ENCODE results near the gene PLCL1.

Gene PLCL1

GRCh38 chr2:198143156-198143555 lies 338.8 kb downstream of the PLCL1 start:
- H3K4me3 ChIP-seq (IDR thresholded peaks at IDR 0.05; ENCODE audit: insufficient read depth, low read depth, low read length), result no peak overlapping the region
- H3K27ac ChIP-seq, result no peak overlapping the region
- H3K4me2 ChIP-seq, result no peak overlapping the region
- H4K20me1 ChIP-seq (ENCODE audit: insufficient read depth), result no peaks in the 10 kb centered on the region
- no peaks in the 10 kb centered on the region for H3K4me1 ChIP-seq (ENCODE audit: low read depth, poor library complexity, severe bottlenecking)
- H3K9ac ChIP-seq, result no peak overlapping the region
- H3K27me3 ChIP-seq (ENCODE audit: insufficient read depth, low read depth), result no peaks in the 10 kb centered on the region
- H2AFZ ChIP-seq (ENCODE audit: low read depth), result no peak overlapping the region
- H3K79me2 ChIP-seq (ENCODE audit: insufficient read depth, low read depth), result no peaks in the 10 kb centered on the region
- no peaks in the 10 kb centered on the region for H3K36me3 ChIP-seq (ENCODE audit: insufficient read depth)
- no peak for TF ChIP-seq CTCF (conservative IDR thresholded peaks at IDR 0.05; ENCODE audit: low read depth, low read length)

- Histone ChIP-seq H3K27me3 (ENCODE audit: insufficient read depth, low read depth) (no peaks in the 10 kb centered on the region), H3K4me3 (IDR thresholded peaks at IDR 0.05; ENCODE audit: insufficient read depth, low read depth, low read length) (no peak overlapping the region), H3K79me2 (ENCODE audit: insufficient read depth, low read depth) (no peaks in the 10 kb centered on the region), H3K4me1 (ENCODE audit: low read depth, poor library complexity, severe bottlenecking) (no peaks in the 10 kb centered on the region), H4K20me1 (ENCODE audit: insufficient read depth) (no peaks in the 10 kb centered on the region), H3K27ac (no peak overlapping the region), H3K36me3 (ENCODE audit: insufficient read depth) (no peaks in the 10 kb centered on the region), H2AFZ (ENCODE audit: low read depth) (no peak overlapping the region), H3K4me2 (no peak overlapping the region), H3K9ac (no peak overlapping the region)
- no peak for TF ChIP-seq CTCF (conservative IDR thresholded peaks at IDR 0.05; ENCODE audit: low read depth, low read length)
Observed at GRCh38 chr2:198143793-198144192, 339.4 kb downstream of the PLCL1 start.

- no peaks in the 10 kb centered on the region for H3K36me3 ChIP-seq (ENCODE audit: insufficient read depth)
- H3K27me3 ChIP-seq (ENCODE audit: insufficient read depth, low read depth), result no peaks in the 10 kb centered on the region
- H3K9ac ChIP-seq, result no peak overlapping the region
- H3K4me3 ChIP-seq (IDR thresholded peaks at IDR 0.05; ENCODE audit: insufficient read depth, low read depth, low read length), result no peak overlapping the region
- H4K20me1 ChIP-seq (ENCODE audit: insufficient read depth), result no peaks in the 10 kb centered on the region
- no peak overlapping the region for H3K4me2 ChIP-seq
- TF ChIP-seq CTCF (conservative IDR thresholded peaks at IDR 0.05; ENCODE audit: low read depth, low read length), result no peak
- H2AFZ ChIP-seq (ENCODE audit: low read depth), result no peak overlapping the region
- no peak overlapping the region for H3K27ac ChIP-seq
- H3K79me2 ChIP-seq (ENCODE audit: insufficient read depth, low read depth), result no peaks in the 10 kb centered on the region
- H3K4me1 ChIP-seq (ENCODE audit: low read depth, poor library complexity, severe bottlenecking), result no peaks in the 10 kb centered on the region
Observed at GRCh38 chr2:198144660-198145059, 340.3 kb downstream of the PLCL1 start.

- no peaks in the 10 kb centered on the region for H3K4me1 ChIP-seq (ENCODE audit: low read depth, poor library complexity, severe bottlenecking)
- no peaks in the 10 kb centered on the region for H3K27me3 ChIP-seq (ENCODE audit: insufficient read depth, low read depth)
- H4K20me1 ChIP-seq (ENCODE audit: insufficient read depth), result no peaks in the 10 kb centered on the region
- no peak overlapping the region for H3K4me2 ChIP-seq
- no peak overlapping the region for H3K27ac ChIP-seq
- no peaks in the 10 kb centered on the region for H3K36me3 ChIP-seq (ENCODE audit: insufficient read depth)
- no peak for TF ChIP-seq CTCF (conservative IDR thresholded peaks at IDR 0.05; ENCODE audit: low read depth, low read length)
- H3K4me3 ChIP-seq (IDR thresholded peaks at IDR 0.05; ENCODE audit: insufficient read depth, low read depth, low read length), result no peak overlapping the region
- H3K9ac ChIP-seq, result no peak overlapping the region
- no peak overlapping the region for H2AFZ ChIP-seq (ENCODE audit: low read depth)
- H3K79me2 ChIP-seq (ENCODE audit: insufficient read depth, low read depth), result no peaks in the 10 kb centered on the region
Observed at GRCh38 chr2:198146346-198146940, 342.1 kb downstream of the PLCL1 start.

All from KMS-11 (cell line).